ENCODE results near the gene SORCS3.

The SORCS3 gene

GRCh38 chr10:104640339-104641186 lies 527 bp upstream of the SORCS3 start:
- Histone ChIP-seq H3K4me1 (ENCODE audit: control insufficient read depth, low read length) (no peaks in the 10 kb centered on the region), H3K27me3 (ENCODE audit: control insufficient read depth, low read length) (peaks cover 10% of the 10 kb centered on the region; the same call in 1 of the 2 replicates), H3F3A (ENCODE audit: control insufficient read depth, insufficient read depth) (no peaks in the 10 kb centered on the region), H3K9me2 (replicated peaks; ENCODE audit: control insufficient read depth, low read length) (no peaks in the 10 kb centered on the region), H3K27ac (ENCODE audit: low read depth, low read length) (no peak overlapping the region), H3K4me2 (ENCODE audit: low read length) (no peak overlapping the region), H4K20me1 (ENCODE audit: control insufficient read depth, insufficient read depth, low read depth, low read length) (no peaks in the 10 kb centered on the region), H3K4me3 (ENCODE audit: low read length) (no peak overlapping the region), H3K36me3 (ENCODE audit: control insufficient read depth, low read length) (no peaks in the 10 kb centered on the region), H3K79me2 (ENCODE audit: control insufficient read depth, low read length) (no peaks in the 10 kb centered on the region), H3K9me3 (ENCODE audit: control insufficient read depth, insufficient read depth, low read length) (no peaks in the 10 kb centered on the region)
- TF ChIP-seq CTCF (IDR thresholded peaks at IDR 0.05; ENCODE audit: low read depth, low read length, poor library complexity, severe bottlenecking) (no peak), EZH2phosphoT487 (IDR thresholded peaks at IDR 0.05; ENCODE audit: borderline replicate concordance, low read length) (no peak)

DNA sequence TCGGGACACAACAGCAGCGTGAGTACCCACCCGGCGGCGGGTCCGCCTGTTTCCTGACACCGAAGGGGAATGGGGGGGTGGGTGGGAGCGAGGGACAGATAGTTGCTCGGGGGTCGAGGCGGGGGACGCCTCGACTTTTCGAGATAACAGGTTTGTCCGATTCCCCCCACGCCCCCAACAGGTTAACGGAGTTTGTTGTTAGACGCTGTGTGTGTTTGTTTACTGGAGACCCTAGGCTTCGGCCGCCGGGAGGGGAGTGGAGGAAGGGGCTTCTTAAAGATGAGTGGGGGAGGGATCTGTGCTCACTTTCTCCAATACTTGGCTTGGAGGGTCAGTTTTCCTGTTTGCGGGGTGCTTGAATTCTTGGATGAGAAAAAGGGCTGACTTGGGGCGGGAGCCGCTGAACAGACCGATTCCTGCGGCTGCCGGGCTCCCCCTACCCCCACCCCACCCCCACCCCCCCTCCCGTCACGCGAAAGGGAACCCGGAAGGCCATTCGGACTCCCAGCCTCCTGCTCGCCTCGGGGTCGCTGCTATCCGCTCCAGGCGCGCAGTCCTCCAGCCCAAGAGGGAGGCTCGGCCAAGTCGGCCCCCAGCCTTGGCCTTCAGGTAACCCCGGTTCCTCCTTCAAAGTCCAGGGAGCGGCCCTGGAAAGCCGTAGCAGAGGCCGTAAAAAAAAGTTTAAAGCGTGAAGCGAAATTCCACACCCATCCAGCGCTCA lies 1.0 kb downstream of the SORCS3 start:
- Histone ChIP-seq H3K79me2 (ENCODE audit: control insufficient read depth, low read length) (no peaks in the 10 kb centered on the region), H3K9me3 (ENCODE audit: control insufficient read depth, insufficient read depth, low read length) (no peaks in the 10 kb centered on the region), H3K36me3 (ENCODE audit: control insufficient read depth, low read length) (no peaks in the 10 kb centered on the region), H3K9me2 (replicated peaks; ENCODE audit: control insufficient read depth, low read length) (no peaks in the 10 kb centered on the region), H3F3A (ENCODE audit: control insufficient read depth, insufficient read depth) (no peaks in the 10 kb centered on the region), H3K27ac (ENCODE audit: low read depth, low read length) (no peak overlapping the region), H3K4me3 (ENCODE audit: low read length) (no peak overlapping the region), H3K4me2 (ENCODE audit: low read length) (no peak overlapping the region), H4K20me1 (ENCODE audit: control insufficient read depth, insufficient read depth, low read depth, low read length) (no peaks in the 10 kb centered on the region), H3K27me3 (ENCODE audit: control insufficient read depth, low read length) (peaks cover 10% of the 10 kb centered on the region; the same call in 1 of the 2 replicates), H3K4me1 (ENCODE audit: control insufficient read depth, low read length) (no peaks in the 10 kb centered on the region)
- TF ChIP-seq EZH2phosphoT487 (IDR thresholded peaks at IDR 0.05; ENCODE audit: borderline replicate concordance, low read length) (no peak), CTCF (IDR thresholded peaks at IDR 0.05; ENCODE audit: low read depth, low read length, poor library complexity, severe bottlenecking) (no peak)

DNA sequence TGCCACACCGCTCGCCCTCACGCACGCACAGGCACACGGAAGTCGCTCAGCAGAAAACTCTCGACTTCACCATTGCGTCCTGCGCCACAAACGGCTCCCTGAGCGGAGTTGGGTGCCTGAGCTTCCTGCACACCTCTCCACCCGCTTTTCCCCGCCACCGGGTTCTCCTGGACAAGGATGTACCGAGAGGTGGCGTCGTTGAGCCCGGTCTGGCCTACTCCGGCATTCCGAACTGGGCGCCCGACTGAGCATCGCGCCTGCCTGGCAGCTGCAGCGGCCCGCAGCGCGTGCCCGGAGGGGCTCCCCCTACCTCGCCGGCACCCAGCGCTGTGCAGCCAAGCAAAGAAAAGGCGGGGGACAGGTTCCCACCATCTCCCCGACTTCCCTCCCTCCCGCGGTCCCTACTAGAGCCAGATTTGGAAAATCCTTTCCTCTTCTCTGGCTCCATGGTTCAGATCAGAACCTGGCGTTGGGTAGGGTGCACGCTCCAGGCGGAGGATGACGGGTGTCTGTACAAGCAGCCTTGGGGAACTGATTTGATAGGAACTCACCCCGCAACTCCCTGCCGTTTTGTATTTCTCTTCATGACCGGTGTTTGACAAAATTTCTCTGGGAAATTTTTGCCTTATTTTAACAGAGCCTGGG lies 1.7 kb downstream of the SORCS3 start:
- H3K27ac ChIP-seq (ENCODE audit: low read depth, low read length): no peak overlapping the region
- H3K4me2 ChIP-seq (ENCODE audit: low read length): no peak overlapping the region
- H3K36me3 ChIP-seq (ENCODE audit: control insufficient read depth, low read length): no peaks in the 10 kb centered on the region
- H3K9me2 ChIP-seq (replicated peaks; ENCODE audit: control insufficient read depth, low read length): no peaks in the 10 kb centered on the region
- H3K27me3 ChIP-seq (ENCODE audit: control insufficient read depth, low read length): peaks cover 10% of the 10 kb centered on the region; the same call in 1 of the 2 replicates
- H3K79me2 ChIP-seq (ENCODE audit: control insufficient read depth, low read length): no peaks in the 10 kb centered on the region
- H3K4me3 ChIP-seq (ENCODE audit: low read length): no peak overlapping the region
- H4K20me1 ChIP-seq (ENCODE audit: control insufficient read depth, insufficient read depth, low read depth, low read length): no peaks in the 10 kb centered on the region
- no peaks in the 10 kb centered on the region for H3K4me1 ChIP-seq (ENCODE audit: control insufficient read depth, low read length)
- H3F3A ChIP-seq (ENCODE audit: control insufficient read depth, insufficient read depth): no peaks in the 10 kb centered on the region
- TF ChIP-seq CTCF (IDR thresholded peaks at IDR 0.05; ENCODE audit: low read depth, low read length, poor library complexity, severe bottlenecking): no peak
- TF ChIP-seq EZH2phosphoT487 (IDR thresholded peaks at IDR 0.05; ENCODE audit: borderline replicate concordance, low read length): no peak
- no peaks in the 10 kb centered on the region for H3K9me3 ChIP-seq (ENCODE audit: control insufficient read depth, insufficient read depth, low read length)
